ENCODE data around the gene LUC7L3. TPM values are rescaled to one million over a fixed set of nuclear protein-coding genes. Genes with fewer than 3 reads are reported as not detected.

Gene LUC7L3
- total and polyA plus RNA-seq, 2 of the 13 experiments (the other 11 are each of a cell fraction or from before 2014, with no cell fraction given) = 108 to 120 TPM

- TF ChIP-seq ZNF142 (CRISPR knock-in tag; IDR thresholded peaks at IDR 0.05) (no peak), RBM39 (IDR thresholded peaks at IDR 0.05; ENCODE audit: low read depth, low read length, poor library complexity, severe bottlenecking) (no peak), TFE3 (CRISPR knock-in tag; IDR thresholded peaks at IDR 0.05) (peak; percentile 66; the same call in 1 of the 2 replicates), ZNF639 (CRISPR knock-in tag; conservative IDR thresholded peaks at IDR 0.05) (no peak; the same call in 1 of the 2 replicates), SAFB2 (CRISPR knock-in tag; IDR thresholded peaks at IDR 0.05; ENCODE audit: borderline replicate concordance, low read depth) (no peak), SIX4 (CRISPR knock-in tag; IDR thresholded peaks at IDR 0.05) (peak; percentile 62; the same call in 1 of the 2 replicates), FOXK1 (CRISPR knock-in tag; IDR thresholded peaks at IDR 0.05; ENCODE audit: borderline replicate concordance, low read depth) (0 out of 2 replicates have a peak, but pooled peaks have one; percentile 20), RERE (CRISPR knock-in tag; IDR thresholded peaks at IDR 0.05; ENCODE audit: low read depth) (peak; percentile 76; the same call in 1 of the 2 replicates), ZNF331 (CRISPR knock-in tag; IDR thresholded peaks at IDR 0.05) (0 out of 2 replicates have a peak, but pooled peaks have one; percentile 15), MAX (IDR thresholded peaks at IDR 0.05) (0 out of 2 replicates have a peak, but pooled peaks have one; percentile 11)
Measured at GRCh38 chr17:50693036-50693682, 26.2 kb upstream of the LUC7L3 start (continued).
